Neuronal stem cell (in vitro differentiated cells): Measurements from ENCODE around the gene SCAP.

Source experiments
- DNase-seq: peaks from one replicate; pipeline ENCODE4 v3.0.0-alpha.2; 2013; ENCODE audit warnings: low spot score
- H2AFZ ChIP-seq: one replicate; pipeline ENCODE4 v1.6.1; 2013; ENCODE audit warnings: mild to moderate bottlenecking, low read length, inconsistent platforms
- H2AK5ac ChIP-seq: 2 replicates; pipeline ENCODE4 v1.6.1; 2013; ENCODE audit warnings: low read depth, mild to moderate bottlenecking, inconsistent platforms, low read length, moderate library complexity, mixed read lengths
- H2BK120ac ChIP-seq: 2 replicates; pipeline ENCODE4 v1.6.1; 2013; ENCODE audit warnings: low read depth, mild to moderate bottlenecking, inconsistent platforms, low read length, moderate library complexity, mixed read lengths
- H2BK12ac ChIP-seq: one replicate; pipeline ENCODE4 v1.6.1; 2013; ENCODE audit warnings: low read length, inconsistent platforms
- H2BK15ac ChIP-seq: 2 replicates; pipeline ENCODE4 v1.6.1; 2013; ENCODE audit warnings: mild to moderate bottlenecking, low read length, inconsistent platforms, mixed read lengths
- H2BK5ac ChIP-seq: one replicate; pipeline ENCODE4 v1.6.1; 2013; ENCODE audit warnings: inconsistent platforms, mild to moderate bottlenecking, low read length, moderate library complexity
- H3K14ac ChIP-seq: one replicate; pipeline ENCODE4 v1.6.1; 2013; ENCODE audit warnings: low read length, inconsistent platforms
- H3K18ac ChIP-seq: 2 replicates; pipeline ENCODE4 v1.6.1; 2013; ENCODE audit warnings: low read length, inconsistent platforms
- H3K23ac ChIP-seq: 2 replicates; pipeline ENCODE4 v1.6.1; 2013; ENCODE audit warnings: low read depth, mild to moderate bottlenecking, mixed read lengths, low read length, inconsistent platforms; ENCODE audit not compliant: poor library complexity
- H3K27ac ChIP-seq: replicated peaks from 3 replicates; pipeline ENCODE4 v1.5.1; 2013; ENCODE audit warnings: low read length, inconsistent platforms
- H3K27me3 ChIP-seq, 3 experiments: 2 replicates each; pipeline ENCODE4 v1.6.1; 2013; ENCODE audit warnings: low read length in 3 of 3, mild to moderate bottlenecking in 2 of 3, inconsistent platforms in 1 of 3, low read depth in 1 of 3, mixed read lengths in 1 of 3, moderate library complexity in 1 of 3; ENCODE audit not compliant: control insufficient read depth in 3 of 3, insufficient read depth in 3 of 3
- H3K36me3 ChIP-seq, 2 donors: replicated peaks in 1 of 2; 2 replicates each; pipeline ENCODE4 v1.6.1; 2013; ENCODE audit warnings: low read length in 2 of 2; ENCODE audit not compliant: control insufficient read depth in 2 of 2, insufficient read depth in 2 of 2
- H3K4ac ChIP-seq: 2 replicates; pipeline ENCODE4 v1.6.1; 2013; ENCODE audit warnings: inconsistent platforms, mild to moderate bottlenecking, low read length, moderate library complexity
- H3K4me1 ChIP-seq, 2 donors: 1 replicate in 1 of 2; 2 replicates in 1 of 2; pipeline ENCODE4 v1.6.1; 2013; ENCODE audit warnings: low read length in 2 of 2, low read depth in 1 of 2; ENCODE audit not compliant: control insufficient read depth in 2 of 2, insufficient read depth in 1 of 2
- H3K4me2 ChIP-seq: one replicate; pipeline ENCODE4 v1.6.1; 2013; ENCODE audit warnings: mild to moderate bottlenecking, low read length, inconsistent platforms; ENCODE audit not compliant: insufficient read depth, poor library complexity, severe bottlenecking
- H3K4me3 ChIP-seq, 2 donors: 2 replicates each; pipeline ENCODE4 v1.5.1; 2013; ENCODE audit warnings: low read length in 2 of 2, mild to moderate bottlenecking in 2 of 2, inconsistent platforms in 1 of 2, moderate library complexity in 1 of 2
- H3K79me1 ChIP-seq: one replicate; pipeline ENCODE4 v1.6.1; 2013; ENCODE audit warnings: low read depth, mild to moderate bottlenecking, inconsistent platforms, low read length, moderate library complexity
- H3K9ac ChIP-seq: one replicate; pipeline ENCODE4 v1.6.1; 2013; ENCODE audit warnings: mild to moderate bottlenecking, low read depth, low read length, inconsistent platforms; ENCODE audit not compliant: poor library complexity
- H3K9me3 ChIP-seq, 2 donors: replicated peaks in 1 of 2; 2 replicates each; pipeline versions ENCODE3 to v1.6.1; 2013; ENCODE audit warnings: low read length in 2 of 2, mild to moderate bottlenecking in 2 of 2, inconsistent platforms in 1 of 2, low read depth in 1 of 2, mixed read lengths in 1 of 2, moderate library complexity in 1 of 2; ENCODE audit not compliant: control insufficient read depth in 2 of 2, insufficient read depth in 1 of 2
- H4K8ac ChIP-seq: one replicate; pipeline ENCODE4 v1.6.1; 2013; ENCODE audit warnings: low read depth, mild to moderate bottlenecking, inconsistent platforms, low read length, moderate library complexity
- H4K91ac ChIP-seq: one replicate; pipeline ENCODE4 v1.6.1; 2013; ENCODE audit warnings: low read length, low read depth, mild to moderate bottlenecking, inconsistent platforms; ENCODE audit not compliant: poor library complexity
- WGBS, 2 donors: extraction: QIAGEN DNeasy Blood & Tissue Kit; methylation state at CpG; one replicate each; pipeline ENCODE4 v1.1.7; 2013; ENCODE audit warnings: missing lambda C conversion rate in 2 of 2, mixed read lengths in 1 of 2; ENCODE audit not compliant: insufficient read length in 2 of 2, insufficient replicate concordance in 1 of 2; ENCODE audit errors: extremely low coverage in 2 of 2; 5-methylcytosine and 5-hydroxymethylcytosine counted together

Gene SCAP

DNA sequence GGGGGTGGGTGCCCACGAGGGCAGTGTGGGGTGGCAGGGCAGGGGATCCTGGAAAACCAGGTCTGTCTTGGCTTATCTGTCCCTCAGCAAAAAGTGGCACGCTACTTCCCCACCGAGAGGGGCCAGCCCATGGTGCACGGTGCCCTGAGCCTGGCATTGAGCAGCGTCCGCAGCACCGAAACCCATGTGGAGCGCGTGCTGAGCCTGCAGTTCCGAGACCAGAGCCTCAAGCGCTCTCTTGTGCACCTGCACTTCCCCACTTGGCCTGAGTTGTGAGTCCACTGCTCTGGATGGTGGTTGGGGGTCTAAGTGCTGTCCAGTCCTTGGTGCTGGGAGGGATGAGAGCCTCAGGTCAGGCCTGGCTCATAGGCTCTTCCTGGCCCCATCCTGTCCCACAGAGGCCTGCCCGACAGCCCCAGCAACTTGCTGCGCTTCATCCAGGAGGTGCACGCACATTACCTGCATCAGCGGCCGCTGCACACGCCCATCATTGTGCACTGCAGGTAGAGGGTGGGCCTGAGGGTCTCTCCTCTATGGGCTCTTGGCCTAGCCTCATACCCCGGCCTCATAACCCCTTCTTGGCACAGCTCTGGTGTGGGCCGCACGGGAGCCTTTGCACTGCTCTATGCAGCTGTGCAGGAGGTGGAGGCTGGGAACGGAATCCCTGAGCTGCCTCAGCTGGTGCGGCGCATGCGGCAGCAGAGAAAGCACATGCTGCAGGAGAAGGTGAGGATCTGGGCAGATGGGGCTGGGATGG lies 63.9 kb downstream of the SCAP start:
- Histone ChIP-seq H2AFZ (no peak overlapping the region), H2BK120ac (no peak overlapping the region), H3K4me2 (no peak overlapping the region), H4K91ac (no peak overlapping the region), H3K23ac (peak overlapping the region; percentile 65), H2AK5ac (no peak overlapping the region), H3K27ac (no peak overlapping the region), H4K8ac (no peak overlapping the region), H3K18ac (no peak overlapping the region), H3K9me3 (peaks cover 0 to 2% of the 10 kb centered on the region in 2 donors), H3K14ac (no peak overlapping the region), H3K9ac (no peak overlapping the region), H3K79me1 (peaks cover 5% of the 10 kb centered on the region), H3K4me1 (peaks cover 0 to 1% of the 10 kb centered on the region in 2 donors), H3K4me3 (no peak overlapping the region), H3K36me3 (peaks cover 57 to 91% of the 10 kb centered on the region in 2 donors), H3K4ac (no peak overlapping the region), H3K27me3 (no peaks in the 10 kb centered on the region), H2BK12ac (no peak overlapping the region), H2BK15ac (no peak overlapping the region), H2BK5ac (no peak overlapping the region)
- WGBS, 2 donors: no CpG with 5 or more reads among the region's 24 CpGs
- no peak for DNase-seq

- no peak for DNase-seq
- no CpG with 5 or more reads among the region's 30 CpGs for WGBS, 2 donors
- Histone ChIP-seq H2BK120ac (no peak overlapping the region), H3K27me3 (no peaks in the 10 kb centered on the region), H3K9ac (no peak overlapping the region), H2AFZ (no peak overlapping the region), H3K27ac (no peak overlapping the region), H3K4me3 (no peak overlapping the region), H3K23ac (peak overlapping the region; percentile 1), H2BK15ac (no peak overlapping the region), H3K36me3 (peaks cover 61 to 92% of the 10 kb centered on the region in 2 donors), H3K4ac (no peak overlapping the region), H3K9me3 (peaks cover 0 to 2% of the 10 kb centered on the region in 2 donors), H3K79me1 (peaks cover 5% of the 10 kb centered on the region), H4K91ac (no peak overlapping the region), H3K14ac (no peak overlapping the region), H2AK5ac (no peak overlapping the region), H4K8ac (no peak overlapping the region), H3K4me2 (no peak overlapping the region), H3K4me1 (peaks cover 0 to 1% of the 10 kb centered on the region in 2 donors), H2BK5ac (no peak overlapping the region), H2BK12ac (no peak overlapping the region), H3K18ac (no peak overlapping the region)
Observed at GRCh38 chr3:47410801-47411646, 64.7 kb downstream of the SCAP start.

- Histone ChIP-seq H2AK5ac (no peak overlapping the region), H3K18ac (no peak overlapping the region), H2BK15ac (no peak overlapping the region), H3K14ac (no peak overlapping the region), H3K27me3 (no peaks in the 10 kb centered on the region), H3K79me1 (peaks cover 7% of the 10 kb centered on the region), H4K91ac (no peak overlapping the region), H2BK120ac (no peak overlapping the region), H3K36me3 (peaks cover 63 to 86% of the 10 kb centered on the region in 2 donors), H3K9me3 (peaks cover 0 to 2% of the 10 kb centered on the region in 2 donors), H3K23ac (no peak overlapping the region), H3K9ac (no peak overlapping the region), H3K4me3 (no peak overlapping the region), H4K8ac (no peak overlapping the region), H2BK12ac (no peak overlapping the region), H2AFZ (no peak overlapping the region), H3K4me2 (no peak overlapping the region), H3K27ac (no peak overlapping the region), H3K4me1 (peaks cover 0 to 1% of the 10 kb centered on the region in 2 donors), H3K4ac (no peak overlapping the region), H2BK5ac (peak overlapping the region; percentile 39)
- no peak for DNase-seq
- no CpG with 5 or more reads among the region's 10 CpGs for WGBS, 2 donors
Observed at GRCh38 chr3:47410417-47410720, 65.4 kb downstream of the SCAP start.
